ENCODE data around the gene CACNG4.

The CACNG4 gene

DNA sequence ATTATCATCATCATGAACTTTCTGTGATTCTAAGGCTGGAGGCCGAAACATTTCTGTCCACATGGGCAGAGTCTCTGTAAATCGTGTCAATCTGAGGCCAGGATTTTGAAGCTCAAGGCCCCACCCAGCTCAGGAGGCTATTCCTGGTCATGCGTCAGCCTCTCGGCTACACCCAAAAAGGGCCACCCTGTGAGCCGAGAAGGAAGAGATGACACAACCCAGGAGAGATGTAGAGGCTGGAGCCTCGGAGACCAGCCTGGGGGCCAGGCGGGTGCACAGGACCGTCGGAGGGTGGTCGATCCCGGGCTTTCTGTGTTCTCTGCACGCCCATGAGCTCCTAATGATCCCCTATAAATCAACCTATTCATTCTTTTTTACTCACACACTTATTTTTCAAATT, 78.8 kb downstream of the CACNG4 start:
- no peak for DNase-seq (ENCODE audit: low read depth)

- DNase-seq (ENCODE audit: low read depth), result no peak
These were observed 79.7 kb downstream of the CACNG4 start, which contains the start of gene CACNG1 for GRCh38 chr17:67044016-67044772. TSS of gene CACNG1 (plus strand) at chr17:67044554. CDS start at chr17:67044661, 107 bp downstream.

DNA sequence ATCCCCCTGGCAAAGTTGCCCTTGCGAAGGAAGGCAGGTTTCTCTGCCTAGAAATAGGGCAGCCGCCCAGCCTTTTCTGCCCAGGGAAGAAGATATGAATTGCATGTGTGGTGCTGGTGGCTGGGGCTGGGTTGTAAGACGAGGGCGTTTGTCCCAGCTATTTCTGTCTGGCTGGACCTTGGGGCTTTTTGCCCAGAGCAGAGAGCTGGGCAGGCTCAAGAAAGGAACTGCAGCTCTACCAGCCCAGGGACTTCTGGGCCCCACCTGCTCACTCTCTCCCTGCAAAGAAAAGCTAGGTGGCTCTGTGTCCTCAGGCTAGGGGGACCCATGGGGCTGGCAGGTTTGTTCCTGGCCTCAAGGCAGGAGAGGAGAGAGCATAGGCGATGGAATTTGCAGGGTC, 80.4 kb downstream of the CACNG4 start:
- no peak for DNase-seq (ENCODE audit: low read depth)

DNA sequence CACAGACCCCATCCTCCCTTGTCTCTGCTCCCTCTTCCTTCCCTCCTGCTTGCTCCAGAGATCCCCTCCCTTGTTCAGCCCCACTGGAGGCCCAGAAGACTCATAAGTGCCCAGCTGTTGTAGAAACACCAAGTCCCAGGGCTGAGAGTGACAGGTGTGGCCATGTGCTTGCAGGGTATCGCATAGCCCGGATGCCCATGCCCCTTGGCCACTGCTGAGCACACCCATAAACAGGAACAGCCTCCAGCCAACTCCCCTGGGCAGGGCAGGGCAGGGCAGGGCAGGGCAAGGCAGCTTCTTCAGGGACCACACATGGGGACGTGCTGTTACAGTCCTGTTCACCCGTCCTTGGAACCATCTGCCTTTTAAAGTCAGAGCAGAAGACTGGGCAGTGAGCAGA, 81.9 kb downstream of the CACNG4 start:
- no peak for DNase-seq (ENCODE audit: low read depth)

DNA sequence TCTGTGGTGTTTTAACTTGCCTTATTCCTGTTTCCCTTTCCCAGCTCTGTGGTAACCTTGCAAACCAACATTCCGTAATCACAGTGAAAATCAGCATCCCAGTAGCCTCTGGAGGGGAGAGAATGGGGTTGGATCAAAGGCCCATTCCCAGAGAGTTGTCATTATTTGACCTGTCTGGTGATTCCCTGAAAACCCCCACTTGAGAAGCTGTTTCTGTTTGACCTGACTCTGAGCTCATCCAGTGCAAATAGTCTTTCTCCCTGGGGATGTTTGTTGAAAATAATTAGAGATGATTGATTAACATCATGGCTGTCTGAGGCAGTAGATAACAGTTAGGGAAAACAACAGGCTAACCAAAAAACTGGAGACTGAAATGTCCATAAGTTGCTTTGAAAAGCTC, 82.9 kb downstream of the CACNG4 start:
- DNase-seq (ENCODE audit: low read depth), result no peak

DNA sequence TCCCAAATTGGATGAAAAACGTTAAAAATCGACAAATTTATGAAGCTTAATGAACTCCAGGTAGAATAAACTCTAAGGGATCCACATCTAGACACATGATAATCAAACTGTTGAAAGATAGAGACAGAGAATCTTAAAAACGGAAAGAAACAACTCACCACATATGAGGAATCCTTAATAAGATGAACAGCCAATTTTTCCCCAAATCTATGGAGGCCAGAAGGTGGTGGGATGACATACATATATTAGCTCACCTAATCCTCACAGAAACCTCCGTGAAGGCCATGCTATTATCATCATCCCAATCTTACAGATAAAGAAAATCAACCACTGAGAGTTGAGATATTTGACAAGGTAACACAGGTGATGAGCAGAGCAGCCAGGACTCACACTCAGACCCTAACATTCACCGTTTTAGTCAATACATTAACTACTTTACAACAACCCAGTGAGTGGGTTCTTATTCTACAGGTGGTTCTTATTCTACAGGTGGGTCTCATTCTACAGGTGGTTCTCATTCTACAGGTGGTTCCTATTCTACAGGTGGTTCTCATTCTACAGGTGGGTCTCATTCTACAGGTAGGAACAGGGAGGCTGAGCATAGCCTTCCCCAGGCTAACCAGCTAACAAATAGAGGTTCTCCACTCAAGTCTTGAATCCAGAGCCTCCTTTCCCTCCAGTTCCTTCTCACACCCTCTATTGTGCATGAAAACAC, 84.7 kb downstream of the CACNG4 start:
- DNase-seq (ENCODE audit: low read depth), result no peak

GRCh38 chr17:67050066-67050465, 85.6 kb downstream of the CACNG4 start:
- no peak for DNase-seq (ENCODE audit: low read depth)

DNA sequence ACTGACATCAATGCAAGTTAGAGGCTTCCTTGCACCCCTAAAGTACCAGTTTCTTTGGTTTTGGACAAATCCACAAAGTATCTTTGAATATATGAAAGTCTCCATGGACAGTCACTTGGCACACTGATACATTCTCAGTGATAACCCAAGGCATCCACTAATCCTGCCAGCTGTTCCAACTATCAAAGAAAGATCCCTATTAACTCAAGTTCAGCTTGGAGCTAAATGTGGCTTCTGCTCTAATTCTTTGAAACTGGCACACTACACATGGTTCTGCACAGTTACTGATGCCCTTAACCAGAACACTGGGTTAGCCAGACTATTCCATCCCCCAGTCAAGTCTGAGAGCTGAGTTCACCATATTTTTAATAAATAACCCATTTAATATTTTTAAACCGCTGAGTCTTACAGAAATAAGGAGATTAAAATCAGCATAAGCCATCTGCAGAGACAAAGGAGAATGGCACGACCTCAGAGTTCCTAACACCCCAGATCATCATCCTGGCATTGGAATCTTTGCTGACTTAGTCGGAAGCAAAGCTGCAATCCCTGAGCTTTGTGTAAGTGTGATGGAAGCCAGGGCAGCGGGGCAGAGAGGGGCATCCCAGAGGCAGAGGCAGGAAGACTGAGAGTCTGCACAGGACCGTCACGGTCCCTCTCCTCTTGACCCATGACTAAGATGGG, 86.1 kb downstream of the CACNG4 start:
- DNase-seq (ENCODE audit: low read depth), result no peak

DNA sequence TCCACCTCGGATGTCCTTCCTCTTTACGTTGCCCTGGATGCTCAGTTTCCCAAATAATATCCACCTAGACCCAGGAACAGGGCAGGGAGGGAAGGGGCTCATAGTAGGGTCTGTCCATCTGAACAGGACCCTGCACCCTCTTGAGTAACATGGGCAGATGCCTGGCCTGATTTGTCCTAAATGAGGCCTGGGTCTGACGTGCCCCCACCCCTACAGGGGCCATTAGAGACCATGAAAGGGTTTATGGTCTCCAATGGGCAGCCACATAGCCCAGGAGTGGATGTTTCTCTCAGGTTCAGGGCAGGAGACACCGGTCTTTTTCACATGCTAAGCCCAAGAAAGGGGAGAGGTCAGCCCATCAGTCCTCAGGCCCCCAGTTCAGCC, 86.6 kb downstream of the CACNG4 start:
- DNase-seq (ENCODE audit: low read depth), result no peak

DNA sequence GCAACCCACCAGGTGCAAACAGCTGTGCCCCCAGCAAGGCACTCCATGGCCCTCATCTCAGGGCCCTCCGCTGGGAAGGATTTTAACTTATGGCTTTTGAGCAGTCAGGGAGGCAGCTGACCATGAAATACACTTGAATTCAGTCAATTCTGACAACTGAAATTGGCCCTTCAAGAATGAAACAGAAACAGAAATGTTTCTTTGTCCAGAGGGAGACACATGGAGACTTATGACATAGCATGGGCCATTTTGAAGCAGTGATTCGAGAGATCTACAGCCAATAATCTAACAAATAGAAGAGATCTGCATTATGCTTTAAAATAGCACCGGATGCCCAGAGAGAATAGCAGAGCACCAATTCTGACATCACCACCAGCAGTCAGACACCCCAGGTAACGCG, 87.3 kb downstream of the CACNG4 start:
- DNase-seq (ENCODE audit: low read depth), result no peak

- DNase-seq (ENCODE audit: low read depth), result no peak
These were observed 88.4 kb downstream of the CACNG4 start for GRCh38 chr17:67052720-67053437.

GRCh38 chr17:67053438-67054000, 89.0 kb downstream of the CACNG4 start:
- no peak for DNase-seq (ENCODE audit: low read depth)

DNA sequence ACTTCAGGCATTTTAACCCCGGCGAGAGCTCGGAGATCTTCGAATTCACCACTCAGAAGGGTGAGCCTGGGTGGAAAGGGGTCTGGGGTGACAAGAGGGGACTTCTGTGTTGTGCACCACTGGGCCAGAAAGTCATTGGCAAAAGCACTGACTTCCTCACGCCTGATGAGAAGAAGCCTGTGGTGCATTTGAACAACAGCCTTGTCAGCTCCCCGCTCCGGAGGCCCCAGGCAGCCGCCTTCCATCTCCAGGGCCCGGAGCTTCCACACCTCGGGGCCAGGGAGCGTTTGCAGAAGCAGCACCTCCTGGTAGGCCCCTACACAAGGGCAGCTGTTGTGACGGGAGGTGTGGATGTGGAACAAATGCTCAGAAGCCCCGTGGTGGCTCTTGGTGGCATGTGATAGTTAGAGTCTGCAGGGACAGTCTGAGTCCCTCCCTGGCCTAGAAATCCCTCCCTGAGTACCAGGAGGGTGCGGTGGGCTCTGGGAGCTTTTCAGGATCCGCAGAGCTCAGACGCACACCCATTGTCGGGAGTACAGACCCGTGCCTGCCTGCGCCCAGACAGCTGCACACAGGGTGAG, 89.6 kb downstream of the CACNG4 start:
- no peak for DNase-seq (ENCODE audit: low read depth)

DNA sequence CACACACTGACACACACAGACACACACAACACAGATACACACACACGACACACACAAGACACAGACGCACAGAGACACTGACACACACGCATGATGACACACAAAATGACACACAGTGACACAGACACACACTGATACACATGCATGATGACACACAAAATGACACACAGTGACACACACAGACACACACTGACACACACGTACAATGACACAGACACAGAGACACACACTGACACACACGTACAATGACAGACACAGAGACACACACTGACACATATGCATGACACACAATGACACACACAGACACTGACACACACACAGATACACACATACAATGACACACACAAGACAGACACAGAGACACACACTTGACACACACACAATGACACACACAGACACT, 90.1 kb downstream of the CACNG4 start:
- DNase-seq (ENCODE audit: low read depth), result no peak

DNA sequence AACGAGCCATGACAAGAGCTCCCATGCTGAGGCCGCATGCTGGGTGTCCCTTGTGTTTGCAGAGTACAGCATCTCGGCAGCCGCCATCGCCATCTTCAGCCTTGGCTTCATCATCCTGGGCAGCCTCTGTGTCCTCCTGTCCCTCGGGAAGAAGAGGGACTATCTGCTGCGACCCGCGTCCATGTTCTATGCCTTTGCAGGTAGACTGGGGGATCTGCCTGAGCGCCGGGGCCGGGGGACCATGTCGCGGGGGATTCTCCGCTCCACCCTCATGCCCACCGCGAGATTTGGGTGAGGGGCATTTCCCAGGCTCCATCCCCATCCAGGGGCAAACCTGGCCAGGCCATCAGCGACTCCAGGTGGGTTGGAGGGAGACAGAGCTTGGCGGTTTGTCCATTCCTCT, 90.5 kb downstream of the CACNG4 start:
- no peak for DNase-seq (ENCODE audit: low read depth)

DNA sequence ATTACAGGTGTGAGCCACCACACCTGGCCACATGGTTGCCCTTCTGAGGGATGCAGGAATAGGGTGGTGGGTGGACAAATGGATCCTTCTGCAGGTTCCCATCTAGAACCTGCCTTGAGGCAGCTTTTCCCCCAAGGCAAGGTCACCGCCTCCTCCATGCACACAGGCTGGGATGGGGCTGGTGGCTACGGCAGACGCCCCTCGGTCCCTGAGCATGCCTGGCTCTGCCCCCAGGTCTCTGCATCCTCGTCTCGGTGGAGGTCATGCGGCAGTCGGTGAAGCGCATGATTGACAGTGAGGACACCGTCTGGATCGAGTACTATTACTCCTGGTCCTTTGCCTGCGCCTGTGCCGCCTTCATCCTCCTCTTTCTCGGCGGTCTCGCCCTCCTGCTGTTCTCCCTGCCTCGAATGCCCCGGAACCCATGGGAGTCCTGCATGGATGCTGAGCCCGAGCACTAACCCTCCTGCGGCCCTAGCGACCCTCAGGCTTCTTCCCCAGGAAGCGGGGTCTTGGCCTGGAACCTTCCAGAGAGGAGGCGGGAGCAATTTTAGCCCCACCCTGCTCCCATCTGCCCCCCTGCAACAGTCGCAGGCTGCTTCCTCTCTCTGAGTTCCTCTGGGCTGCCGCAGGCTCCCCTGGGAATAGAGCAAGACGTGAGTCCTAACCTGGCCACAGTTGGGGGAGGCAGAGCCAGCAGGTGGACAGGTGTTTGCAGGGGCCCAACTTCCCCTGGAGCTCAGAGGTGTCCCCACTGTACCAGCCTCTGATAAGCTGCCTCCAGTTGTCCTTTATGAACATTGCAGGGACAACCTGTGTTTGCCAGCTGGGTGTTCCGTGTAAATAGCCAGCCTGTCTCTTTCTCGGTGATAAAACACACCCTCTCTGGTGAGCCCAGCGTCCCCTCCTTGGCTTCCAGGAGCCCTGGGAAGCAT, 91.6 kb downstream of the CACNG4 start:
- DNase-seq (ENCODE audit: low read depth), result no peak

- DNase-seq (ENCODE audit: low read depth), result no peak
These were observed 92.4 kb downstream of the CACNG4 start for GRCh38 chr17:67056746-67057490.

DNA sequence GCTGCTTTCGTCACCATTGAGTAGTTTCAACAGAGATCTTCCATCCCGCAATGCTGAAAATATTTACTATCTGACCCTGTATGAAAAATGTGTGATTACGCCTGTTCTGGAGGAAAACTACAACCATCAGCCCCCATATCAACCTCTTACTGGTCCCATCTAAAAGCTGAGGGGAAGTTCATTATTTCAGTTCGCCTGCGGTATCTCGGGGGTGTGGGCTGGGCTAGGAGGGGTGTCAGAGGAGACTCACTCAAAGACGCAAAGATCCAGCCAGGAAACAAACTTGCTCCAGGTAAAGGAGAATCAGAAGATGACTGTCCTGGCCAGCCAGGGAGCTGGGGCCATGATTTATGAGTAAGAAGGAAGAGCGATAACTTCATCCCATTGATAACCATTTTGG, 93.5 kb downstream of the CACNG4 start:
- no peak for DNase-seq (ENCODE audit: low read depth)

- DNase-seq (ENCODE audit: low read depth), result no peak
These were observed 94.9 kb downstream of the CACNG4 start for GRCh38 chr17:67059372-67059771.

GRCh38 chr17:67063141-67063540, 98.6 kb downstream of the CACNG4 start:
- DNase-seq (ENCODE audit: low read depth), result no peak

Data from GM04503 (cell line).